Middle frontal gyrus (tissue), 1 donor: ENCODE measurements around the gene SLC9A3.

ENCODE experiments used
- DNase-seq: peaks from one replicate; pipeline ENCODE4 v3.0.0-alpha.2; 2015; ENCODE audit warnings: low spot score; ENCODE audit errors: extremely low spot score

Gene SLC9A3

GRCh38 chr5:463952-464351, 60.3 kb downstream of the SLC9A3 start:
- no peak for DNase-seq

- DNase-seq, result no peak
Measured at GRCh38 chr5:463301-463700, 60.9 kb downstream of the SLC9A3 start.

GRCh38 chr5:462051-462481, 62.2 kb downstream of the SLC9A3 start:
- no peak for DNase-seq

- no peak for DNase-seq
Measured at GRCh38 chr5:460273-460625, 64.0 kb downstream of the SLC9A3 start.

GRCh38 chr5:459562-460272, 64.5 kb downstream of the SLC9A3 start:
- DNase-seq, result no peak

GRCh38 chr5:458547-459353, 65.5 kb downstream of the SLC9A3 start:
- DNase-seq, result no peak

- DNase-seq, result no peak
Measured at GRCh38 chr5:457195-457961, 66.9 kb downstream of the SLC9A3 start.

GRCh38 chr5:456351-457194, 67.7 kb downstream of the SLC9A3 start:
- DNase-seq, result no peak

GRCh38 chr5:455806-456205, 68.4 kb downstream of the SLC9A3 start:
- no peak for DNase-seq

GRCh38 chr5:454936-455335, 69.3 kb downstream of the SLC9A3 start:
- no peak for DNase-seq

GRCh38 chr5:453725-454481, 70.3 kb downstream of the SLC9A3 start:
- no peak for DNase-seq

- DNase-seq, result no peak
Measured at GRCh38 chr5:452978-453710, 71.1 kb downstream of the SLC9A3 start.

GRCh38 chr5:451587-452458, 72.4 kb downstream of the SLC9A3 start:
- DNase-seq, result no peak

GRCh38 chr5:449151-449550, 75.1 kb downstream of the SLC9A3 start:
- no peak for DNase-seq

GRCh38 chr5:448766-449090, 75.5 kb downstream of the SLC9A3 start:
- no peak for DNase-seq

- no peak for DNase-seq
Measured at GRCh38 chr5:448061-448765, 76.0 kb downstream of the SLC9A3 start.

GRCh38 chr5:447501-447900, 76.7 kb downstream of the SLC9A3 start:
- DNase-seq, result no peak

GRCh38 chr5:446883-447263, 77.4 kb downstream of the SLC9A3 start:
- DNase-seq, result no peak
